K562 (cell line): ENCODE data around the gene PARD3. TPM values are rescaled to one million over a fixed set of nuclear protein-coding genes. Genes with fewer than 3 reads are reported as not detected.

Source experiments
- ATF1 ChIP-seq, 2 experiments: fragments of 450-650 bp in 1 of 2; IDR thresholded peaks; 2 replicates each; pipeline ENCODE4 v1.6.1; 2016; ENCODE audit warnings: missing compliant biosample characterization in 1 of 2, missing genetic modification characterization in 1 of 2
- BHLHE40 ChIP-seq: IDR thresholded peaks from 2 replicates; pipeline ENCODE4 v1.6.1; 2011; ENCODE audit warnings: low read length, improper control_type of control experiment
- CBFA2T3 ChIP-seq: fragments of 450-650 bp; IDR thresholded peaks from 2 replicates; pipeline ENCODE4 v1.6.1; 2017
- CREB3L1 ChIP-seq: fragments of 450-650 bp; IDR thresholded peaks from 2 replicates; pipeline ENCODE4 v1.6.1; 2014; ENCODE audit warnings: low read depth, mild to moderate bottlenecking, moderate library complexity, borderline replicate concordance
- DPF2 ChIP-seq: fragments of 450-650 bp; IDR thresholded peaks from 2 replicates; pipeline ENCODE4 v1.6.1; 2016
- EGR1 ChIP-seq: fragments of 450-650 bp; conservative IDR thresholded peaks from 2 replicates; pipeline ENCODE4 v1.6.1; 2017; ENCODE audit warnings: mild to moderate bottlenecking
- EP300 ChIP-seq: IDR thresholded peaks from 2 replicates; pipeline ENCODE4 v1.6.1; 2012; ENCODE audit warnings: low read length, improper control_type of control experiment
- FOXP1 ChIP-seq: sonication (generic); formaldehyde crosslinking; IDR thresholded peaks from 2 replicates; pipeline ENCODE4 v1.8.0; 2022; ENCODE audit warnings: mild to moderate bottlenecking, missing genetic modification reagents
- GATA2 ChIP-seq: sonication (generic); formaldehyde crosslinking; IDR thresholded peaks from 2 replicates; pipeline ENCODE4 v1.4.0; 2020; ENCODE audit warnings: mild to moderate bottlenecking, missing genetic modification reagents
- JUND ChIP-seq, 2 experiments: IDR thresholded peaks; 2 replicates in 1 of 2; 3 replicates in 1 of 2; pipeline ENCODE4 v1.6.1; 2011; ENCODE audit warnings: borderline replicate concordance in 2 of 2, low read depth in 2 of 2, low read length in 2 of 2, improper control_type of control experiment in 1 of 2, missing biosample characterization in 1 of 2, missing genetic modification characterization in 1 of 2, missing genetic modification reagents in 1 of 2
- KLF13 ChIP-seq: fragments of 450-650 bp; IDR thresholded peaks from 2 replicates; pipeline ENCODE4 v1.6.1; 2016; ENCODE audit warnings: missing genetic modification characterization, low read depth, mild to moderate bottlenecking, missing compliant biosample characterization, moderate library complexity, borderline replicate concordance
- MNT ChIP-seq, 2 experiments: fragments of 450-650 bp; conservative IDR thresholded peaks; 2 replicates each; pipeline ENCODE4 v1.6.1; 2017; ENCODE audit warnings: mild to moderate bottlenecking in 2 of 2, moderate library complexity in 2 of 2
- MYBL2 ChIP-seq, 2 experiments: fragments of 450-650 bp in 1 of 2; sonication (generic) in 1 of 2; formaldehyde crosslinking in 1 of 2; IDR thresholded peaks; 2 replicates each; pipeline versions ENCODE4 v1.6.1 to v1.8.1; 2017 to 2022; ENCODE audit warnings: borderline replicate concordance in 1 of 2, inconsistent platforms in 1 of 2, low read depth in 1 of 2, mild to moderate bottlenecking in 1 of 2, missing genetic modification reagents in 1 of 2, moderate library complexity in 1 of 2
- NFRKB ChIP-seq: fragments of 450-650 bp; IDR thresholded peaks from 2 replicates; pipeline ENCODE4 v1.6.1; 2016; ENCODE audit warnings: low read depth
- NRF1 ChIP-seq, 2 experiments: fragments of 450-650 bp; IDR thresholded peaks in 1 of 2; conservative IDR thresholded peaks in 1 of 2; 2 replicates each; pipeline ENCODE4 v1.6.1; 2014; ENCODE audit warnings: mild to moderate bottlenecking in 2 of 2
- RB1 ChIP-seq: fragments of 450-650 bp; IDR thresholded peaks from 2 replicates; pipeline ENCODE4 v1.6.1; 2017; ENCODE audit warnings: low read depth, mild to moderate bottlenecking
- RCOR1 ChIP-seq, 2 experiments: IDR thresholded peaks; 2 replicates each; pipeline ENCODE4 v1.6.1; 2012; ENCODE audit warnings: low read depth in 2 of 2, low read length in 2 of 2, borderline replicate concordance in 1 of 2, improper control_type of control experiment in 1 of 2
- RNF2 ChIP-seq: sonication (generic); IDR thresholded peaks from 2 replicates; pipeline ENCODE4 v1.6.1; 2016
- SMAD4 ChIP-seq: fragments of 250-450 bp; sonication (Bioruptor Pico); conservative IDR thresholded peaks from 2 replicates; pipeline ENCODE4 v1.8.0; 2021; ENCODE audit warnings: inconsistent platforms, mild to moderate bottlenecking, moderate library complexity
- SOX6 ChIP-seq: fragments of 450-650 bp; IDR thresholded peaks from 2 replicates; pipeline ENCODE4 v1.6.1; 2014; ENCODE audit warnings: mild to moderate bottlenecking
- TCF3 ChIP-seq: sonication (generic); formaldehyde crosslinking; IDR thresholded peaks from 2 replicates; pipeline ENCODE4 v1.4.0; 2020; ENCODE audit warnings: mild to moderate bottlenecking, missing genetic modification reagents
- ZKSCAN1 ChIP-seq: fragments of 150-350 bp; IDR thresholded peaks from 2 replicates; pipeline ENCODE4 v1.6.1; 2016; ENCODE audit warnings: low read depth, low read length
- ZNF561 ChIP-seq: fragments of 450-650 bp; formaldehyde crosslinking; conservative IDR thresholded peaks from 2 replicates; pipeline ENCODE4 v1.4.0; 2020; ENCODE audit warnings: mild to moderate bottlenecking, moderate library complexity
- ZNF639 ChIP-seq, 2 experiments: fragments of 200-800 bp in 1 of 2; sonication (Bioruptor generic) in 1 of 2; sonication (generic) in 1 of 2; formaldehyde crosslinking in 1 of 2; IDR thresholded peaks in 1 of 2; conservative IDR thresholded peaks in 1 of 2; 2 replicates each; pipeline versions ENCODE4 v1.5.0 to v1.6.1; 2016 to 2020; ENCODE audit warnings: missing compliant biosample characterization in 1 of 2, missing genetic modification characterization in 1 of 2, missing genetic modification reagents in 1 of 2
- polyA plus RNA-seq, 8 experiments: library from polyadenylated mRNA; depleted of rRNA in 4 of 8; stranded (reverse) in 5 of 8; unstranded in 3 of 8; fragments of >200 nt; fragmentation: Nextera tagmentation in 2 of 8; fragmentation: Illumina TruSeq in 1 of 8; extraction: Ambion mirVana in 2 of 8; extraction: Trizol in 1 of 8; gene quantifications; 2 replicates each; pipeline versions ENCODE4 v1.2.1 to v1.2.3, GENCODE V29; 2011 to 2014; ENCODE audit warnings: inconsistent platforms in 1 of 8, missing spikeins in 1 of 8
- total RNA-seq, 7 experiments: library from RNA; depleted of rRNA in 6 of 7; stranded (reverse); fragments of >200 nt in 6 of 7; fragmentation: Illumina TruSeq in 2 of 7; extraction: Trizol in 2 of 7; gene quantifications; 2 replicates each; pipeline versions ENCODE4 v1.2.1 to v1.2.3, GENCODE V29; 2011 to 2021; ENCODE audit warnings: low replicate concordance in 1 of 7

PARD3 gene
- total and polyA plus RNA-seq, 9 of the 15 experiments (the other 6 are each of a cell fraction or from before 2014, with no cell fraction given), result 2.7 to 11.7 (median 7.7) TPM

- no peak for TF ChIP-seq ZNF639 (CRISPR knock-in tag; conservative IDR thresholded peaks at IDR 0.05 in 1 of 2, IDR thresholded peaks at IDR 0.05 in 1 of 2)
- TF ChIP-seq NFRKB, result no peak
- peak; percentile 54; the same call in 1 of the 2 replicates for TF ChIP-seq EP300
- no peak for TF ChIP-seq ATF1 (CRISPR knock-in tag; IDR thresholded peaks at IDR 0.05)
- TF ChIP-seq ATF1 (tag; IDR thresholded peaks at IDR 0.05), result 0 out of 2 replicates have a peak, but pooled peaks have one; percentile 17
- TF ChIP-seq RB1, result 0 out of 2 replicates have a peak, but pooled peaks have one; percentile 20
- 0 out of 2 replicates have a peak, but pooled peaks have one; percentile 22 for TF ChIP-seq BHLHE40
- TF ChIP-seq RCOR1 (IDR thresholded peaks at IDR 0.05; ENCODE audit: borderline replicate concordance in 1 of 2, low read depth in 2 of 2, low read length in 2 of 2), result peak in 1 of 2 experiments; percentile 70; a peak in 1 of 4 replicates
- TF ChIP-seq SMAD4 (CRISPR knock-in tag), result no peak
- TF ChIP-seq EGR1, result peak; percentile 64
- no peak for TF ChIP-seq CREB3L1
- TF ChIP-seq CBFA2T3, result 0 out of 2 replicates have a peak, but pooled peaks have one; percentile 24
- no peak for TF ChIP-seq RNF2
- TF ChIP-seq FOXP1, result no peak
- peak; percentile 46; the same call in 1 of the 2 replicates for TF ChIP-seq TCF3 (CRISPR knock-in tag)
- TF ChIP-seq ZNF561 (CRISPR knock-in tag), result no peak
- TF ChIP-seq SOX6, result 0 out of 2 replicates have a peak, but pooled peaks have one; percentile 26
- TF ChIP-seq JUND (IDR thresholded peaks at IDR 0.05; ENCODE audit: borderline replicate concordance, low read depth, low read length), result 0 out of 2 replicates have a peak, but pooled peaks have one; percentile 24
- no peak; the same call in 2 of the 3 replicates for TF ChIP-seq JUND (tag; IDR thresholded peaks at IDR 0.05; ENCODE audit: borderline replicate concordance, low read depth, low read length)
- TF ChIP-seq ZKSCAN1, result no peak
- 0 out of 4 replicates have a peak, but pooled peaks of 1 of the 2 experiments have one; percentile 23 for TF ChIP-seq MNT (conservative IDR thresholded peaks at IDR 0.05)
- peak; percentile 64 for TF ChIP-seq MYBL2 (IDR thresholded peaks at IDR 0.05; ENCODE audit: low read depth)
- TF ChIP-seq MYBL2 (CRISPR knock-in tag; IDR thresholded peaks at IDR 0.05; ENCODE audit: borderline replicate concordance), result no peak
- peak; percentile 35 to 43; a peak in 2 of 4 replicates for TF ChIP-seq NRF1 (conservative IDR thresholded peaks at IDR 0.05 in 1 of 2, IDR thresholded peaks at IDR 0.05 in 1 of 2)
- peak; percentile 31; the same call in 1 of the 2 replicates for TF ChIP-seq DPF2
- peak; percentile 54 for TF ChIP-seq GATA2 (CRISPR knock-in tag)
- TF ChIP-seq KLF13 (tag), result peak; percentile 66; the same call in 1 of the 2 replicates
Observed at GRCh38 chr10:34628174-34628796, 186.8 kb downstream of the PARD3 start (continued).
